GM03348 (cell line): ENCODE results near the gene FAM9C.
"Not testable (repeated sequence)": the region's sequence is repeated elsewhere in the genome, so short reads cannot be mapped to it uniquely, and the experiment has no call there.

ENCODE experiments used
- DNase-seq: peaks from one replicate; pipeline ENCODE4 v3.0.0; 2012; ENCODE audit warnings: low spot score

Gene FAM9C

DNA sequence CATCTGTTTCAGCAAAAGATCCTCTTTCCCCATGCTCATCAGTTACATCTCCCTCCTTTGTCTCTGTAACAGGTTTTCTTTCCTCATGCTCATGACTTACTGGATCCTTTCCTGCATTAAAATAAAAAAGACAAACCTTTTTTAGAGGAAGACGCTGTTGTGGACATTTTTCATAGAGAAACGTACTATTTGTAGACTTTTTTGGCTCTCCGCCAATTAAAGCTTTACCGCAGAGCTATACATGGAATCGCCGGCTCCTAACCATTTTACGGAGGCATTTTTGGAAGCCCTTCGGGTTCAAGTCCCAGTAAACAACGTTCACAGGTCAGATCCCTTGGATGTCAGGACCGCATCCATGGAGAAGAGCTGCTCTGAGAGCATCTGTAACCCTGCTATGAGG lies 1.3 kb downstream of the FAM9C start:
- DNase-seq, result no peak

DNA sequence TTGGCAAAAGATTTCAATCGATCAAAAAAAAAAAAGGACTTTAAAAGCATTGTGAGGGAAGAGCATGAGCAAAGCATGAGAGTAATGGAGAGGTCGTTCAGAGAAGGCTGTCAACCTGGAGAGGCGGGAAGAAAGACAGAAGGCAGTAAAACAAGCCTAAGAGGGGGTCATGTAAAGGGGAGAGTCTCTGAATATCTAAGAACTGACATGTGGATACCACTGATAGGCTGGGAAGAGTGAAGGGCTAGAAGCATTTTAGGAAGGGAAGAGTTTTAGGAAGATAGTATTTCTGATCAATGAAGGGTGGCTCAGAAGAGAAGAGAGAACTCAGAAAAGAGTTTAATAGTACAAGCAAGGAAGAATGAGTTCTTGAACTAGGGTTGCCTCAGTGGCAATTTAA lies 7.5 kb downstream of the FAM9C start:
- no peak for DNase-seq

DNA sequence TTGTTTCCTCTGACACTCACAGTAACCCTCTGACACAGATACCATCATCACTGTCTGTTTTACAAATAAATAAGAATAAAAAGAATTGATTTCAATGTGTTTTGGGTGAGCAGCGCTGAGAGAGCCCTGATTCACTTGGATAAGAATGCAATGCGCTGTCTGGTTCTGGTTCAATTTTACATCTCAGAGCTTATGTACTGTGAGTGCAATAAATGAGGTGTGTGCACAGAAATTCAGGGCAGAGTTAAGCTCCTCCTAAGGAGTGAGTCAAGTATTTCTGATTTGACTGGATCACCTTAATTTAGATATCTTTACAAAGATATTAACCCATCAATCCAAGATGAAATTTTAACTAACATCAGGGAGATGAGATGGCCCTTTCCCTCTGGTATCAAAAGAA lies 11.2 kb downstream of the FAM9C start:
- no peak for DNase-seq

DNA sequence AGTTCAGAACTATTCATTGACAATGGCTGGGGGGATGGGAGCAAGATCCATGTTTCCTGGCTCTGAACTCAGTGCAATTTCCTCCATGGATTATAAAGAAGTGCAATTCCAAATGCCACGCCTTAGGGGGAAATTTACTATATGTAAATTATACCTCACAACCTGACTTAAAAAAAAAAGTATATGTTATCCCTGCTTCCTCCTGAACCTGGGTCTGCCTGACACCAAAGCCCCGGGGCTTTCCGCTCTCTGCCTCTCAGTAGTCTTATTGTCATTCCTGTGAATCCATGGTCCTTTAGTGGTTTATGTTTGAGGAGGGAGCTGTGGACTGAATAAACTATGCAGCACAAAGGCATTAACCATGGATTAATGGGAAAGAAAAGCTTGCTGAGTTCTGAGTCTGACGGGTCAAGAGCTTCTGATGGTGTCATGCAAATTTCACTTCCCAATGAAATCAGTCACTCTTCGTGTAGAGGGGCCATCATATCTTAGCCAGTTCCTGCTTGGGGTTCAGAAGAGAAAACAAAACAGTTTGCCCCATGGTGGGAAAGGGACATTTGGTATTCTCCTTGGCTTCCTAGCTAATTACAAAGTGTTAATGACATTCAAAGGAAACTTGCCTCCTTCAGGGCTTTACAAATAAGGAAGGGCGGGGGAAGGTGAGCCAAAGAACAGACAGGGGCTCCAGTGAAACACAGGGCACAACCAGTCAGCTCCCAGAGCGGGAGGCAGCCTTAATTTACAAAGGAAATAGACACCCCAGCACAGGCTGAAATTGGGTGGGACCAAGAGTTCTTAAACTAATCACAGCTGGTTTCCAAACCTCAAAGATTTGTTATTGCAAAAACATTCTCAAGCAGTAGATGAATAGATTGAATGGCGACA lies 14.3 kb downstream of the FAM9C start:
- no peak for DNase-seq

DNA sequence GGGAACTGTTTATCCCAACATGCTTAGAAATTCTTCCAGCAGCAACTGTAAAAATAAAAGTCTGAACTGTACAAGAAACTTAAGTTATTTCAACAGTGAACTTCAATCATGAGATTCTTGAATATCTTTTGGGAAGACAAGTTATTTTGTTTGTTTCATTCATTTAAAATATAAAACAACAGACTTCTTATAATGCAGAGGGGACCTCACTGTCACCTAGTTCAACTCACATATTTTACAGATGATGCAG lies 14.9 kb downstream of the FAM9C start:
- no peak for DNase-seq

DNA sequence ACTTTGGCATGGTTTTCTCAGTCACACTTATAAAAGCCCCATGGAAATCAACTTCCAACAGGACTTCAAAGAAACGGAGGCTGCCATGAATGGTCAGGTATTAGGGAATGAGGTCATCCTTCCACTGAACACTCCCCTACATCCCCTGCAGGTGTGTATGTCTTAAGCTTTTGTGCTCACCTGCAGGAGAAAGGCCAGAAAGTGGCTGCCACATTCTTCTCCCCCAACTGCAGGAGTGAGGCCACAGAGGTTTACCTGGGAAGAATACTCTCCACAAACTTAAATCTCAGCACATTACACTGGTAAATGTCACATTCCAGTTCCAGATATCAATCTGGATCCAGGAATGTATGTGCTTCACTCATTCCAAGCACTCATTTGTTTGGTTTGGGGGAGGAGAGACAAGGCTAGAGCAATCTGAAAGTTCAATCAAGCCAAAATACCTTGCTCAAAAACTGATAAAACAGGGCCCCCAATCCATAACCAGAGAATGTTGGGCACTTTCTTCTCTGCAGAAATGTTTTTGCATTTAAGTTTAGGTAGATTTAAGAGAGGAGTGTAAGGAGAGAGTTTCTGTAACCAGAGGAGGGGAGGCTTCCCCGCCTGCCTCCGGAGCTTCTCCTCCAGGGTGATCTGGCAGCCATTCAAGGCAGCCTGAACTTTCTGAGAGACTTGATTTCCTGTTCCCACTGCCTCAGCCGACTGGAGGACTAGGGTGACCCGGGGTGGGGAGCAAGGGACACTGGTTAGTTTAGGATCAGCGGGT lies 15.4 kb downstream of the FAM9C start:
- DNase-seq, result no peak

DNA sequence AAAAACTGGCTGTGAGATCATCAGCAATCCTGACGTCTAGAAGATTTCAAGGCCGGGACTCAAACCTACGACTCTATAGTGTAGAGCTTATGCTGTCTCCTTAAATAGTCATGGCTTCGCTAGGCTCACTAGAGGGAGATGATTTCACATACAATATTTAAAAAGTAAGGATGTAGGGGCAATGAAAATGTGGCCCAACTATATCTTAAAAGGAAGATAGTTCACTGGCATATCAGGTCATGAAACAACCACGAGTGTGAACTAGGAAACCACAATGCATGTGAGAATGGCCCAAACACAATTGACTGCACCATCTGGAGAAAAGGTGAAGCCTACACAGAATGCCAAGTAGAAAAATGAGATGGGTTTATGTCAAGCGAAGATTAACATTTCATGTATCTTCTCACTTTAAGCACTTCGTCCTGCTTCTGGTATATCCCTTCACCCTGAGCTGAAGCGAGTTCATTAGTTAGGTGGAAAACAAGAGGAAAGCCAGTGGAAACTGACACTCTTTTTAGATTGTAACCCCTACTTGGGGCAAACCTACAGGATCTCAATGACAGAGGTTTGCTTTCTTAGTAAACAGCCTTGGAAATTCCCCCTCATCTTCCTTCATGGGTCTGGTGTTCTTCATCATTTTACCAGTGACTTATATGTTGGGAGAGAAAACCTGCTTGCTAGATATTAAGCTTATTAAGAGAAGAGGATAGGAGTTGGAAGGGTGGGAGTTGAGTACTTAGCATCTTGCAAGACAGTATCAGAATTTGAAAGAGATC lies 17.4 kb downstream of the FAM9C start:
- no peak for DNase-seq

DNA sequence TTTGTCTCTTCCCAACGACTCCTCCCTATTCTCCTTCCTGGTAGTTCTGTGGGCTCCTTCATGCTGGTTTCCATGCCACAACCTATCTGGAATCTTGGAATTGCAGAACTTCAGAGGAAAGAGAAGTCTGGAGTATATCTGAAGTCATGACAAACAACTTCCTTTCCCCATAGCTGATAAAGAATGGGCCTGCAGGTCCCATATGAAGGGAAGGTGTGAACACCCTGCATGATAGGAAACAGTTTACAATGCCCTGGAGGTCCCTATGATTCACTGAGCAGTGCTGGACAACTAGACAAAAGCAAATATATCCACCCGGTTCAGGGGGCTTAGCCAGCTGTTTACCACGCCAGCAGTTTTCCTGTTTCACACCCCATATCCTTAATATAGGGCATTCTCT lies 19.4 kb downstream of the FAM9C start:
- no peak for DNase-seq

DNA sequence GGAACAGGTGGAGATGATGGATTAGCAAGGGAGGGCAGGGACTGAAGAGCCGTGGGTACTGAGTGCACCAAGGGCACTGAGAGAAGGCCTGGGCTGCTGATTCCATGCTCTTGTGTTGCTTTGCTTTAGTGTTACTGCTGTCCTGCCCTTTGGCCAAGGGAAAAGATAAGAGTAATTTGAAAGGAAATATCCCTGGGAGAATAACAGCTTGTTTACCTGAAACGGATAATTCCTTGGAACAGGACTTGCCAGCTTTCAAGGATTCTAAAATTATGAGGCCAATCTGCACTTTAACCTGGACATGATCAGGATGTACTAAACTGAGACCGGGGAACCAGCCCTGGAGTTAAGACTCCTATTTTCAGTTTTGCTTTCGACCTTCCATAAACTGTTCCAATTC lies 20.4 kb downstream of the FAM9C start:
- no peak for DNase-seq

DNA sequence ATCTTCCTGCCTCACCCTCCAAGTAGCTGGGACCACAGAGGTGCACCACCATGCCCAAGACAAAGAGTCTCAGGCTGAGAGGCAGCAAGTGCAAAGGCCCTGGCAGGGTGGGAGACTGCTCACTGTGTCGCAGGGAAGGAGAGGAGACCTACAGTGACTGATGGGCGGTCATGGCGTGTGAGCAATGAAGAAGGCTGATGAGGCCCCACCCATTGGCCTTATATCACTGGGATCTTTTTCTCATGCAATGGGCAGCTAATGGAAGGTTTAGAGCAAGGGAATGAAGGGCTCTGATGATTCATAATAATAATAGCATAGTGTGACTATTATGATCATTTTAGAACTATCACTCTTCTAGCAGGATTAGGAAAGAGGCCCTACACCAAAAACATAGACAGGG lies 20.9 kb downstream of the FAM9C start:
- DNase-seq, result no peak

DNA sequence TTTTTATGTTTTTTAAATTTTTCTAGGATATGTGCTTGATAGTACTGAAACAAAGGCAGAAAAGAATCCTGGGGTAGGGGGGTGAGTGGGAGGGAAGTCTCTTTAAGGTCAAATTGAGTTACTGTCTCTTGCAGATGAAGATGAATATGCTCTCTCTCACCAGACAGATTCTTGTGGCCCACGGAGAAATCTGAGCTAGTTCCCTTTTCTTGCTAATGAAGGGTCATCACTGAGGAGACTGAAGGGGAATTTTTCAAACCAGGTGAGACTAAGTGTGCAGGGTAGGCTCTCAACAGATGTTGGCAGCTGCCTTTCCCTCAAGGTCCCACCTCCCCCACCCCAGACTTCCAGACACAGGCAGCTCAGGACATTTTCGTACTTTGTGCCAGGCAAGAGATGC lies 21.5 kb downstream of the FAM9C start:
- DNase-seq, result no peak

DNA sequence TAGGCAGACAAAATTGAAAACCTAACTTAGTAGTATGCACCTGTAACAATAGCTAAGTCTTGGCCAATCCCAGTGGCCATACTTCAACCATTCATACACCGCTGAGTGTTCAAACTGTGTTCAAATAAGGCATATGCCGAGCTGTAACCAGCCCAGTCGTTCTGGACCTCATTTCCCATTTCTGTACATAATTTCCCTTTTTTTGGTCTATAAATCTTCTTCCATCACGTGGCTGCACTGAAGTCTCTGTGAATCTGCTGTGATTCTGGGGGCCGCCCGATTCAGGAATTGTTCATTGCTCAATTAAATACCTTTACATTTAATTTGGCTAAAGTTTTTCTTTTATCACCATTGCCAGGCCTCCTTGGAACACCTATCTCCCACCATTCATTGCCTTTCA lies 27.7 kb downstream of the FAM9C start:
- DNase-seq, result not testable (repeated sequence)

DNA sequence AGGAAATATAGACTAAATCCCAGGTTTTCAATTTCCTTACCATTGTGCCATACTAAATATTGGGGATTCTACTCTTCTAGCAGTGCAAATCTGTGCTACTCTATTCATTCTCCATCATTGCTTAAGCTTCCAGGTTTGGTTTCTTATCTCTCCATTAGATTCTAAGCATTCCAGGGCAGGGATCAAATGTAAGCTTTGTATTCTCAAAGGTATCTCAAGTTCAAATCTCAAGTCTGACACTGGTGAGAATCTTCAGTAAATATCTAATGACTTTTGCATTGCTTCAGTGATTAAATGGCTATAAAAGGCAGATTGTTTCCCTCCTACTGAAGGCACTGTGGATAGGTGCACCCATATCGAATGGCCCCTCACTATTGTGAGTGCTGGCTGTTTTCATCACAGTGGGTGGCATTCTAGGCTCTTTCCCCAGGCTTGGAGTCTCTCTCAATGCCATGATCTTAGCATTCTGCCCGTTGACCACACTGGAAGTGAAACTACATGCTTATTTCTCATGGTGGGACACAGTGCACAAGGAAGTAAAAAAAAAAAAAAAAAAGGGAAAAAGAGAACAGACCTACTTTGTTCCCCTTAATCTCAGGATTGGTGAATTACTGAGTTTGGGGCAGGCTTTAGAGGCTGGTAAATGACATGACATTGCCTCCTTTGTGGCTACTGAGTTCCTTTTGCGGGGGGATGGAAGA lies 28.7 kb downstream of the FAM9C start:
- DNase-seq, result no peak

DNA sequence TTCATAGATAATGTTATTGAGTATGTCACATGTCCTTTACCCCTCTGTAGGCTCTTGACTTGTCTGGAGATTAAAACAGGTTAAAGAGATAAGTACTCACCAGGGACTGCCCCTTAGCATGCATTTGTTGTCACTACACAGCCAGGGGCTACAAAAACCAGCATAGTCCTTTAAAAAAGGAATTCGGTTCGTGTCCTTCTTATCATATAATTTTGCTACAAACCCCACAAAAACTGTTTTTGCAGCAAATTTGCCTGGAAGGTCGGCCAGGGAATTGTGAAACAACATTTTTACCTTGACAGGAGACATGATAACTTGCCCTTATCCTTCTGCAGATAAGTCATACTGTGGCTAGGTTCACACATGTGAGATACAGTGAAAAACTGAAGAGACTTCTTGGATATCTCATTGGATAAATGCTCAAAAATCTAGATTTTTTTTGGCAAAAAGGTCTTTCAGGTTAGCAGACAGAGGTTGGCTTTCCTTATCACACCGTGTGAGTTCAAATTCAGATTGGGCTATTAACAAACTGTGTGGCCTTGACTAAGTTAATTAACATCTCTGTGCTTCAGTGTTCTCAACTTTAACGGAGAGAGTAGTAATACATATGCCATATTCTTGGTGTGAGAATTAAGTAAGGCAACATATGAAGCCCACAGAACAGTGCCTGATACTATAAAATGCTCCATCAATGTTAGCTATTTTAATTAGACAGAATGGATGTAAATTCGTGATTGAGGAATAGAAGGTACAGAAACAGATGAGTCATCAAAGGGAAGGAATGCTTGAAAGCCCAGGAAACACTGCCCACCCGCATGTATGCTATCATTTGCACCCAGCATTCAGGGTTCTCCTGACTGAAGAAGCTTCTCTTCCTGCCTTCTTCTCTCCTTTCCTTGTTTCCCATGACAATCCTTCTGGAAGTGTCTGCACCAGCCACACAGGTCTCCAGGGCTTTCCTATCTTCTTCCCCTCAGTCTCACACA lies 30.0 kb downstream of the FAM9C start:
- no peak for DNase-seq

DNA sequence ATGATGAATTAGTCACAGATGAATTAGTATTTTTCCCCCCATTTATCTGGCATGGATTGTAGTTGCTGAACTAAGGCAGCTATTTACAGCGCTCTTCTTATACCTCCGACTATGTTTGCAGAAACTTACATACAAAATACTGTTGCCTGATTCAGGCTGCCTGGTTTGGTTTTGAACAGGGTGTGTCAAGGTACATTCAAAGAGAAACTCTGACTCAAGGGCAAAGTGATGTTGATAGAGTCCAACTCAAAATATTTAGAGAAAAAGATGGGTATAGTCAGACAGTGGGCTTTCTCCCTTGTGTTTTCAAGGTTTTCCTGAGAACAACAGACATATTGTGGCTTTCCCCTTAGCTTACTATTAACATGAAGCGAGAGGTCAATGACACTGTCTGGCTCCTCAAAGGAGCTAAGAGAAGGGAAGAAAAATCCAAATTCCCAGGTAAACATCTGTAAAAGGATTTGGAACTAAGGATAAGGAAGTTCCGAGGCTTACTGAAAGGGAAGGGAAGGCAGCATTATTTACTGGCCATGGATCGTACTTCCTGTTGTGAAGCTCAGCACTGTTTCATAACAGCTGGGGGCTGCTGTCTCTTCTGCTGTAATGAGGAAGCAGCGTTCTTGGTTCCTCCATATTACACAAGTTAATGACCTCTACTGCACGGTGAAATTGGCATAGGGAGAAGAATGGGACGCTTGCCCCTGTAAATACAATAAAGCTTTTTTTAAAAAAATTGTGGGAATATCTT lies 30.9 kb downstream of the FAM9C start:
- DNase-seq, result no peak

DNA sequence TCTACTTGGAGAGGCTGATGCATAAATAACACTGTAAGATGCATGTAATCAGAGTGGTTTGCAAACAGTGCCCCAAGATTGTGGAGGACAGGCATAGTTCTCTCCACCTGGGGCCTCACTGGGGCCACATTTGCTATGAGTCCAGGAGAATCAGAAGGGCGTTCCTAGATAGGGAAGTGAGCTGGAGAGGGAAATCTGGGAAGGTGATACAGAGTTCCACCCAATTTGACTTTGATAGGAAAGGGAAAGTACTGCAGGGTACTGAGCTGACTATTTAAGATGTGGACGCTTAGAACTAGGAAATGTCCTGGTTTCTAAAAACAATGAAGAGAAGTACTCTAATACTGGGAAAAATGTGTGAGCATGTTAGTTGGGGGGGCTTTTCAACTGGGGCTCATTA lies 33.9 kb downstream of the FAM9C start:
- no peak for DNase-seq

DNA sequence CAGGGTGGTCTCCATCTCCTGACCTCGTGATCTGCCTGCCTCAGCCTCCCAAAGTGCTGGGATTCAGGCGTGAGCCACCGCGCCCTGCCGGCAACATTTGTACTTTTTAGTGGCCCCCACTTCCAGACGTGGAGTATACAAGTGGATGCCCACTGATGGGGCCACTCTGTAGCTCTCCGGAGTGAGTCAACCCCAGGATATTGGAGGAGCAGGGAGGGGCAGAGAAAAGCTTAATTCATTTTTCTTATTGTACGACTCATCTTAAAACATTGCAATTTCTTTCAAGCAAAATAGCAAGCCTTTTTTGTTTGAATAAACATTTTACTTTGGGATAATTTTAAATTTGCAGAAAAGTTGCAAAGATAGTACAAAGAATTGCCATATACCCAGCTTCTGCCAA lies 34.6 kb downstream of the FAM9C start:
- DNase-seq, result no peak

DNA sequence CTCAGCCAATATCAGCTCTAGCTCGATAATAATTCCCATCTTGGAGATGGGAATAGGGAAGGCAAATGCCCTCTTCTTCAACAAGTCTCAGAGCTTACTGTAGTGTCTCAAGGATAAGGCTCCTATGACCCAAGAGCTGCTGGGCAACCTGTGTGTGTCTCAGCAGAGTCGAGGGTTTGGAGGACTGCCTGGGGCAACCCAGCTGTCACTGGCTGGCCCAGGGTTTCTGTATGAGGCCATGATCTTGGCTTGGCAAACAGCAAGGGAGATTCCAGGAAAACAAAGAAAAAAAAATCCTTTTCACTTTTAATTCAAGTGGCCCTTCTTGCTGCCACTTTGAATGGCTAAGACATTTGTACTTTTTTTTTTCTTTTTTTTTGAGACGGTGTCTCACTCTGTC lies 35.1 kb downstream of the FAM9C start:
- no peak for DNase-seq

DNA sequence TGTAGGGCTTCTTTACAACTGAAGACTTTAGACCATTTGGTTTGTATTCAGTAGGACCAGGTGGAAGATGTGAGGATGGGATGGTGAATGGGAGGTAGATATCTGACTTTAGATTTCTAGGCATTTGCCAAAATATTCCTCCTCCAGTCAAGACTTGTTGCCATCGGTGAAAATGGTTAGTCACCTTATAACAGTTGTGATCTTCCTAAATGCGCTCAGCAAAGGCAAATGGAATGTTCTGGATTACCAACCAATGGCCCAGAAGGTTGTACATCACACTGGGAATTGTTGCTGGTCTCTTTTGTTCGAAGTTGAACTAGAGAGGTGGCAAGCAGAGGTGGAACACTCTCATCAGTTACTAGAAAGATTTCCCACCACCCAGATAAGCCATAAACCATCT lies 35.6 kb downstream of the FAM9C start:
- no peak for DNase-seq

DNA sequence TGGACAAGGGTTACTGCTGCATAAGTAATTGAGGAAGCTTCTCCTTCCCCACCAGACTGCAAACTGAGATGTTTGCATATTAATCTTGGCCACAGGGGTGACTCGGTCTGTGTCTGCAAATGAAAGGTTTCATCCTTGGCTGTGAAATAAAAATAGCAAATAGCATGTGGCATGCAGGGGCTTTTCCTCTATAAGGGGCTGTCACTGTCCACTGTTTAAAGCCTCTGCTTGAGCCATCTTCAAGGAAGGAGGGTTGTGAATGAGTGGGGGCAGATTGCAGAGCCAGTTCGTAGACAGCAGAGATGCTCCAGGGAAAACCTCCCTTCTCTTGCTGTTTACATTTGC lies 36.3 kb downstream of the FAM9C start:
- DNase-seq, result no peak
